PC-9 (cell line): Measurements from ENCODE around the gene EDN1. TPM values are rescaled to one million over a fixed set of nuclear protein-coding genes. Genes with fewer than 3 reads are reported as not detected.

ENCODE experiments used
- BruUV-seq: library from RNA; stranded (reverse); fragments of 400-500 nt; replicated peaks from 2 replicates; lab custom pipeline; 2021; lab: Mats Ljungman, UMichigan
- CTCF ChIA-PET: fragments of 300-600 bp; sonication (Branson Sonifier 250); formaldehyde crosslinking; loops from one replicate; lab custom pipeline; 2022; ENCODE audit warnings: antibody characterized with exemption; lab: Charles Lee
- POLR2A ChIA-PET: fragments of 300-600 bp; sonication (Branson Sonifier 250); formaldehyde crosslinking; loops from one replicate; lab custom pipeline; 2022; ENCODE audit warnings: antibody characterized with exemption; ENCODE audit not compliant: unreplicated experiment; lab: Charles Lee
- DNase-seq, 2 experiments: peaks; one replicate each; pipeline versions ENCODE4 v3.0.0 to v3.0.0-alpha.2; 2015 to 2022; ENCODE audit warnings: mixed read lengths in 1 of 2
- H2AFZ ChIP-seq: fragments of 200-600 bp; sonication (generic); 2 replicates; pipeline ENCODE4 v1.8.1; 2017; ENCODE audit warnings: antibody characterized with exemption
- H3F3A ChIP-seq: fragments of 200-600 bp; sonication (generic); 2 replicates; pipeline ENCODE4 v1.8.1; 2017; ENCODE audit warnings: antibody characterized with exemption, mild to moderate bottlenecking, low read depth; ENCODE audit not compliant: insufficient read depth
- H3K27ac ChIP-seq: fragments of 200-600 bp; sonication (generic); 2 replicates; pipeline ENCODE4 v1.6.1; 2016; ENCODE audit warnings: mixed run types
- H3K27me3 ChIP-seq: fragments of 200-600 bp; sonication (generic); 2 replicates; pipeline ENCODE4 v1.6.1; 2016; ENCODE audit warnings: low read depth, mixed run types; ENCODE audit not compliant: insufficient read depth
- H3K36me3 ChIP-seq: fragments of 200-600 bp; sonication (generic); 2 replicates; pipeline ENCODE4 v1.6.1; 2016; ENCODE audit warnings: low read depth, mixed run types
- H3K4me1 ChIP-seq: fragments of 200-600 bp; sonication (generic); replicated peaks from 2 replicates; pipeline ENCODE4 v1.6.1; 2016; ENCODE audit warnings: mixed run types; ENCODE audit not compliant: insufficient read depth
- H3K4me2 ChIP-seq: fragments of 200-600 bp; sonication (generic); 2 replicates; pipeline ENCODE4 v1.6.1; 2017; ENCODE audit warnings: mixed run types
- H3K4me3 ChIP-seq: fragments of 200-600 bp; sonication (generic); 2 replicates; pipeline ENCODE4 v1.6.1; 2016; ENCODE audit warnings: mixed run types
- H3K79me2 ChIP-seq: fragments of 200-600 bp; sonication (generic); 2 replicates; pipeline ENCODE4 v1.6.1; 2017; ENCODE audit warnings: low read depth, mixed run types
- H3K9me2 ChIP-seq: fragments of 200-600 bp; sonication (generic); 2 replicates; pipeline ENCODE4 v1.8.1; 2017; ENCODE audit warnings: mild to moderate bottlenecking; ENCODE audit not compliant: insufficient read depth
- H3K9me3 ChIP-seq: fragments of 200-600 bp; sonication (generic); 2 replicates; pipeline ENCODE4 v1.8.1; 2016; ENCODE audit warnings: low read depth; ENCODE audit not compliant: insufficient read depth
- H4K20me1 ChIP-seq: fragments of 200-600 bp; sonication (generic); 2 replicates; pipeline ENCODE4 v1.8.1; 2017; ENCODE audit not compliant: insufficient read depth
- CTCF ChIP-seq: fragments of 200-600 bp; sonication (generic); conservative IDR thresholded peaks from 2 replicates; pipeline ENCODE4 v1.6.1; 2017; ENCODE audit warnings: mixed run types, antibody characterized with exemption, mild to moderate bottlenecking, moderate library complexity
- EZH2 ChIP-seq: fragments of 200-600 bp; sonication (generic); IDR thresholded peaks from 2 replicates; pipeline ENCODE4 v1.8.0; 2017; ENCODE audit warnings: antibody characterized with exemption, low read depth
- intact Hi-C: fragments of 100-400 bp; cut with micrococcal nuclease; formaldehyde crosslinking; loops from one replicate; pipeline ENCODE4 v1.10.0; 2022; ENCODE audit not compliant: unreplicated experiment
- total RNA-seq: library from RNA; stranded (reverse); gene quantifications from 2 replicates; pipeline ENCODE4 v1.2.3, GENCODE V29; 2021

The EDN1 gene
- total RNA-seq, 1 experiment from 2014 or later = 3.3 TPM

- H3K27ac ChIP-seq = no peak overlapping the region
- CTCF ChIA-PET = interaction anchor here (0.5 to 0.6 kb wide), 2 partner anchors 42 to 579 kb away, joined by 5 read pairs; no protein-coding TSS in a partner anchor
- intact Hi-C loops = no loop called here
Measured at GRCh38 chr6:12245360-12245759, 44.8 kb upstream of the EDN1 start.

GRCh38 chr6:12245763-12246718 is 44.1 kb upstream of the EDN1 start:
- H3K27ac ChIP-seq = no peak overlapping the region

More at GRCh38 chr6:12245360-12245759, 44.8 kb upstream of the EDN1 start:
- POLR2A ChIA-PET = no interaction called here
- no peaks in the 10 kb centered on the region for H3K79me2 ChIP-seq
- no peak for DNase-seq
- no peaks in the 10 kb centered on the region for H3K9me2 ChIP-seq
- BruUV-seq = no TSS peak
- H4K20me1 ChIP-seq = no peaks in the 10 kb centered on the region
- no peaks in the 10 kb centered on the region for H3K36me3 ChIP-seq
- peaks cover 34% of the 10 kb centered on the region for H3K4me1 ChIP-seq
- no peak overlapping the region for H3K4me3 ChIP-seq
- no peaks in the 10 kb centered on the region for H3K9me3 ChIP-seq
- H3K27me3 ChIP-seq = no peaks in the 10 kb centered on the region
- no peak overlapping the region for H2AFZ ChIP-seq
- H3F3A ChIP-seq = peaks cover 23% of the 10 kb centered on the region; the same call in 1 of the 2 replicates
- TF ChIP-seq CTCF (no peak), EZH2 (no peak)
- H3K4me2 ChIP-seq = no peak overlapping the region

GRCh38 chr6:12246900-12247299 is 43.3 kb upstream of the EDN1 start:
- Histone ChIP-seq H3K4me3 (no peak overlapping the region), H3K9me3 (no peaks in the 10 kb centered on the region), H3K9me2 (no peaks in the 10 kb centered on the region), H3K27ac (no peak overlapping the region), H4K20me1 (no peaks in the 10 kb centered on the region), H2AFZ (no peak overlapping the region), H3K79me2 (no peaks in the 10 kb centered on the region), H3K4me1 (peaks cover 30% of the 10 kb centered on the region), H3F3A (peaks cover 11% of the 10 kb centered on the region; the same call in 1 of the 2 replicates), H3K4me2 (no peak overlapping the region), H3K27me3 (no peaks in the 10 kb centered on the region), H3K36me3 (no peaks in the 10 kb centered on the region)
- DNase-seq = no peak
- no TSS peak for BruUV-seq
- ChIA-PET POLR2A (no interaction called here), CTCF (no interaction called here)
- no peak for TF ChIP-seq EZH2
- TF ChIP-seq CTCF = no peak
- intact Hi-C loops = no loop called here

More at GRCh38 chr6:12245763-12246718, 44.1 kb upstream of the EDN1 start:
- H3K79me2 ChIP-seq = no peaks in the 10 kb centered on the region
- ChIA-PET CTCF (interaction anchor here (0.6 kb wide), 1 partner anchor 580 kb away, joined by 5 read pairs; no protein-coding TSS in a partner anchor), POLR2A (no interaction called here)
- peak in 1 of 2 experiments; percentile 49 for DNase-seq
- no peak overlapping the region for H2AFZ ChIP-seq
- peaks cover 18% of the 10 kb centered on the region; the same call in 1 of the 2 replicates for H3F3A ChIP-seq
- no peaks in the 10 kb centered on the region for H3K9me3 ChIP-seq
- intact Hi-C loops = no loop called here
- H3K36me3 ChIP-seq = no peaks in the 10 kb centered on the region
- TF ChIP-seq CTCF = no peak
- TF ChIP-seq EZH2 = no peak
- H4K20me1 ChIP-seq = no peaks in the 10 kb centered on the region
- no peaks in the 10 kb centered on the region for H3K9me2 ChIP-seq
- H3K4me3 ChIP-seq = no peak overlapping the region
- no peaks in the 10 kb centered on the region for H3K27me3 ChIP-seq
- peaks cover 38% of the 10 kb centered on the region for H3K4me1 ChIP-seq
- BruUV-seq = no TSS peak
- no peak overlapping the region for H3K4me2 ChIP-seq
